SK-N-SH (cell line): ENCODE results near the gene NAP1L1.

Experiments used
- CTCF ChIP-seq: fragments of 200-600 bp; sonication (generic); IDR thresholded peaks from 2 replicates; pipeline ENCODE4 v1.6.1; 2017; ENCODE audit warnings: antibody characterized with exemption, mild to moderate bottlenecking, moderate library complexity
- EP300 ChIP-seq, 2 experiments: IDR thresholded peaks; 2 replicates each; pipeline versions ENCODE4 v1.4.0 to v1.6.1; 2012; ENCODE audit warnings: borderline replicate concordance in 1 of 2, low read depth in 1 of 2, low read length in 1 of 2
- JUND ChIP-seq: IDR thresholded peaks from 2 replicates; pipeline ENCODE4 v1.4.0; 2012
- MAX ChIP-seq: IDR thresholded peaks from 2 replicates; pipeline ENCODE4 v1.4.0; 2012; ENCODE audit warnings: low read depth
- MEF2A ChIP-seq: IDR thresholded peaks from 2 replicates; pipeline ENCODE4 v1.4.0; 2012; ENCODE audit warnings: low read depth, borderline replicate concordance
- MXI1 ChIP-seq: IDR thresholded peaks from 2 replicates; pipeline ENCODE4 v1.6.1; 2012; ENCODE audit warnings: mild to moderate bottlenecking, low read depth, low read length, improper control_type of control experiment
- NRF1 ChIP-seq: IDR thresholded peaks from 2 replicates; pipeline ENCODE4 v1.6.1; 2012; ENCODE audit warnings: low read depth, mild to moderate bottlenecking, low read length
- RFX5 ChIP-seq: IDR thresholded peaks from 2 replicates; pipeline ENCODE4 v1.6.1; 2012; ENCODE audit warnings: mild to moderate bottlenecking, improper control_type of control experiment, low read length
- SMC3 ChIP-seq: IDR thresholded peaks from 2 replicates; pipeline ENCODE4 v1.6.1; 2012; ENCODE audit warnings: low read depth, low read length, improper control_type of control experiment
- ZBTB33 ChIP-seq: IDR thresholded peaks from 2 replicates; pipeline ENCODE4 v1.4.0; 2012; ENCODE audit warnings: low read depth, borderline replicate concordance

GRCh38 chr12:76055393-76055792 is 29.1 kb downstream of the NAP1L1 start:
- TF ChIP-seq MXI1 (no peak), CTCF (no peak), MAX (no peak), EP300 (IDR thresholded peaks at IDR 0.05; ENCODE audit: borderline replicate concordance in 1 of 2, low read depth in 1 of 2, low read length in 1 of 2) (no peak), ZBTB33 (no peak), JUND (no peak), SMC3 (no peak), MEF2A (no peak), NRF1 (no peak), RFX5 (no peak)
